LNCaP clone FGC (cell line): ENCODE data around the gene PPFIBP1.

Experiments used
- DNase-seq: peaks from one replicate; pipeline ENCODE4 v3.0.0-alpha.2; 2011; ENCODE audit warnings: low read depth
- H3K4me3 ChIP-seq: 2 replicates; pipeline ENCODE4 v1.5.1; 2011; ENCODE audit warnings: mild to moderate bottlenecking, low read depth, low read length, control low read depth
- CTCF ChIP-seq: IDR thresholded peaks from 2 replicates; pipeline ENCODE4 v1.5.1; 2012; ENCODE audit warnings: mild to moderate bottlenecking; ENCODE audit not compliant: control insufficient read depth, insufficient read depth; ENCODE audit errors: extremely low read depth

The PPFIBP1 gene

GRCh38 chr12:27511031-27511722, 12.8 kb upstream of the PPFIBP1 start:
- DNase-seq, result no peak
- no peak for TF ChIP-seq CTCF
- no peak overlapping the region for H3K4me3 ChIP-seq

GRCh38 chr12:27511723-27512045, 12.3 kb upstream of the PPFIBP1 start:
- H3K4me3 ChIP-seq, result no peak overlapping the region
- TF ChIP-seq CTCF, result no peak
- no peak for DNase-seq

GRCh38 chr12:27513155-27513824, 10.7 kb upstream of the PPFIBP1 start:
- TF ChIP-seq CTCF, result no peak
- no peak for DNase-seq
- H3K4me3 ChIP-seq, result no peak overlapping the region

GRCh38 chr12:27515671-27516070, 8.3 kb upstream of the PPFIBP1 start:
- no peak overlapping the region for H3K4me3 ChIP-seq
- no peak for DNase-seq
- no peak for TF ChIP-seq CTCF

GRCh38 chr12:27516625-27517024, 7.4 kb upstream of the PPFIBP1 start:
- no peak overlapping the region for H3K4me3 ChIP-seq
- no peak for TF ChIP-seq CTCF
- DNase-seq, result no peak

- DNase-seq, result no peak
- TF ChIP-seq CTCF, result no peak
- H3K4me3 ChIP-seq, result no peak overlapping the region
These were observed 6.5 kb upstream of the PPFIBP1 start for GRCh38 chr12:27517546-27517945.
